GM06990 (cell line): Measurements from ENCODE around the gene ANKS1B.
"Not testable (repeated sequence)": the region's sequence is repeated elsewhere in the genome, so short reads cannot be mapped to it uniquely, and the experiment has no call there.

ENCODE experiments used
- DNase-seq: peaks from one replicate; pipeline ENCODE4 v3.0.0-alpha.2; 2011; ENCODE audit not compliant: insufficient read length; ENCODE audit errors: extremely low read depth
- H3K27me3 ChIP-seq: replicated peaks from 2 replicates; pipeline ENCODE4 v1.6.0; 2011; ENCODE audit warnings: low read length; ENCODE audit not compliant: control insufficient read depth, insufficient read depth
- H3K36me3 ChIP-seq: 2 replicates; pipeline ENCODE4 v1.5.1; 2011; ENCODE audit warnings: low read length; ENCODE audit not compliant: control insufficient read depth, insufficient read depth
- H3K4me3 ChIP-seq: replicated peaks from 2 replicates; pipeline ENCODE4 v1.5.1; 2011; ENCODE audit warnings: low read depth, mild to moderate bottlenecking, control low read depth, low read length
- TF ChIP-seq, protein P1 (sequence below): IDR thresholded peaks from 2 replicates; pipeline ENCODE4 v1.5.1; 2011; ENCODE audit warnings: low read length, control low read depth, mild to moderate bottlenecking, inconsistent platforms; ENCODE audit not compliant: insufficient read depth, poor library complexity, severe bottlenecking

Gene ANKS1B

DNA sequence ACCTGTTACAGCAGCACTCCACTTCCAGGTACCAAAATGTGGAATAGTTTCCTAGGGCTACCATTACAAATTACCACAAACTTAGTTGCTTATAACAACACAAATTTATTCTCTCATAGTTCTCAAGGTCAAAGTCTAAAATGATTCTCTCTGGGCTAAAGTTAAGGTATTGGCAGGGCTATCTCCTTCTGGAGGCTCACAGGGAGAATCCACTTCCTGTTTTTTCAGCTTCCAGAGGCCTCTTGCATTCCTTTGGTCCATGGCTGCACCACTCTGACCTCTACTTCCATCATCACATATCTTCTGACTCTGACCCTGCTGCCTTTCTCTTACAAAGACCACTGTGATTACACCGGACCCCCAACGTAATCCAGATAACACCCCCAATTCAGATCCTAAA lies 340.1 kb downstream of the ANKS1B start:
- H3K4me3 ChIP-seq, result no peak overlapping the region
- no peak for DNase-seq
- H3K36me3 ChIP-seq, result no peaks in the 10 kb centered on the region
- TF ChIP-seq, protein P1, sequence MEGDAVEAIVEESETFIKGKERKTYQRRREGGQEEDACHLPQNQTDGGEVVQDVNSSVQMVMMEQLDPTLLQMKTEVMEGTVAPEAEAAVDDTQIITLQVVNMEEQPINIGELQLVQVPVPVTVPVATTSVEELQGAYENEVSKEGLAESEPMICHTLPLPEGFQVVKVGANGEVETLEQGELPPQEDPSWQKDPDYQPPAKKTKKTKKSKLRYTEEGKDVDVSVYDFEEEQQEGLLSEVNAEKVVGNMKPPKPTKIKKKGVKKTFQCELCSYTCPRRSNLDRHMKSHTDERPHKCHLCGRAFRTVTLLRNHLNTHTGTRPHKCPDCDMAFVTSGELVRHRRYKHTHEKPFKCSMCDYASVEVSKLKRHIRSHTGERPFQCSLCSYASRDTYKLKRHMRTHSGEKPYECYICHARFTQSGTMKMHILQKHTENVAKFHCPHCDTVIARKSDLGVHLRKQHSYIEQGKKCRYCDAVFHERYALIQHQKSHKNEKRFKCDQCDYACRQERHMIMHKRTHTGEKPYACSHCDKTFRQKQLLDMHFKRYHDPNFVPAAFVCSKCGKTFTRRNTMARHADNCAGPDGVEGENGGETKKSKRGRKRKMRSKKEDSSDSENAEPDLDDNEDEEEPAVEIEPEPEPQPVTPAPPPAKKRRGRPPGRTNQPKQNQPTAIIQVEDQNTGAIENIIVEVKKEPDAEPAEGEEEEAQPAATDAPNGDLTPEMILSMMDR, result no peak
- no peaks in the 10 kb centered on the region for H3K27me3 ChIP-seq

GRCh38 chr12:99627459-99627858 lies 357.3 kb downstream of the ANKS1B start:
- TF ChIP-seq, protein P1, result no peak
- no peak overlapping the region for H3K4me3 ChIP-seq
- DNase-seq, result no peak
- no peaks in the 10 kb centered on the region for H3K36me3 ChIP-seq
- H3K27me3 ChIP-seq, result no peaks in the 10 kb centered on the region

DNA sequence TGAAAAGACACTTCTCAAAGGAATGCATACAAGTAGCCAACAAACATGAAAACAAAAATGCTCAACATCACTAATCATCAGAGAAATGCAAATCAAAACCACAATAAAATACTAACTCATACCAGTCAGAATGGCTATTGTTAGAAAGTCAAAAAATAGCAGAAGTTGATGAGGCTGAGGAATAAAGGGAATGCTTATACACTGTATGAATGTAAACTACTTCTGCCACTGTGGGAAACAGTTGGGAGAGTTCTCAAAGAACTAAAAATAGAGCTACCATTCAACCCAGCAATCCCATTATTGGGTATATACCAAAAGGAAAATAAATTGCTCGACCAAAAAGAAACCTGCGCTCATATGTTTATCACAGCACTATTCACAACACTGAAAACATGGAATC lies 360.1 kb downstream of the ANKS1B start:
- not testable (repeated sequence) for H3K27me3 ChIP-seq, H3K36me3 ChIP-seq, H3K4me3 ChIP-seq, DNase-seq

- Histone ChIP-seq H3K27me3 (no peaks in the 10 kb centered on the region), H3K36me3 (no peaks in the 10 kb centered on the region), H3K4me3 (no peak overlapping the region)
- no peak for DNase-seq
- TF ChIP-seq, protein P1, result no peak
Measured at GRCh38 chr12:99620159-99620479, 364.6 kb downstream of the ANKS1B start.

DNA sequence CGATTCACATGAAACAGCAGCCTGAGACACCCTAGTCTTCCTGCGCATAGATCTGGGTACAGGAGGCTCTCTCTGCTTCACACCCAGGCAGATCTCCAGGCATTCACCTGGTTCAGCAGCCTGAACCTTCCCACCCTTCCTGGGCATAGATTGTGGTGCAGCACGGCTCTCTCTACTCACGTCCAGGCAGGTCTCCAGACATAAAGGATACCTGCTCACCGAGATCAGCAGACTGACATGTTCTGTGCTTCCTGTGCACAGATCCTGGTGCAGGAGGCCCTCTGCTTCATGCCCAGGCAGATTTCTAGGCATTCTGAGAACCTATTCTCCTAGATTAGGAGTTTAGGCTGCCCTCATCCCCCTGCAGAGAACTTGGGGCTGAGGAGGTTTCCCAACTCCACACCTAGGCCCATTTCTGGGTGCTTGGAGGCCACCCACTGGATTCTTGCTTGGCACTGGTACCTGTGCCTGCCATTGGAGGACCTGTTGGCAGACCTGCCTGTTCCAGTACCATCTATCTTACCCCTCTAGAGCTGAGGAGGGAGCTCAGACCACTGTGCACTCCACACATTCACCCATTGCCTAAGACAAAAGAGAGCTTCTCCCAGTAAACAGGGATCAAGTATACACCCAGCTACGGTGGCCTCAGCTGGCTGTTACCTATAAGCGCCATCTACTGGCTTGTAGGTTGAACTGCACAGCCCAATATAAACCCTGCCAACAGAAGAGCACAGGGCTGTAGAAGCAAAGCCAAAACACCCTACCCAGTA lies 365.2 kb downstream of the ANKS1B start:
- Histone ChIP-seq H3K36me3 (no peaks in the 10 kb centered on the region), H3K27me3 (no peaks in the 10 kb centered on the region), H3K4me3 (no peak overlapping the region)
- DNase-seq, result no peak
- TF ChIP-seq, protein P1, result peak; percentile 82

DNA sequence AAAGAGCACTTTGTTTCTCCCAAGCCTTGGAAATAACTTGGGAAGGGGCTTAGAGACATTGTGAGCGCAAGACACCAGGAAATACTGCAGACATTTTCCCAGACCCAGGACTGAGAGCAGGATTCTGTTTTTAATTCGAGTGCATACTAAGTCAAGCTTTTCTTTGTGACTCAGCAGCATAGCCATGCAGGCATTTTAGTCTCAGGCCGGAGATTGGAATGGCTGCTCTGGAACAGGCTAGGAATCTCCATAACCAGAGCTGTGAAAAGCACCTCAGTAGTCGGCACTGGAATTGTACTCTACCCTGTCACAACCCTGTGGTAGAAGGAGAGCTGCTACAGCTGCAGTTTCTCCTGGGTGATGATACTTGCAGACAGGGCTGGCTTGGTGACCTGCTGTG lies 366.1 kb downstream of the ANKS1B start:
- Histone ChIP-seq H3K27me3 (no peaks in the 10 kb centered on the region), H3K4me3 (no peak overlapping the region), H3K36me3 (no peaks in the 10 kb centered on the region)
- TF ChIP-seq, protein P1, result no peak
- DNase-seq, result no peak
